Measurements from ENCODE around the gene RBKS.

Gene RBKS

GRCh38 chr2:27838502-27838901 lies 51.7 kb downstream of the RBKS start:
- DNase-seq (ENCODE audit: extremely low read depth in 1 of 2, low read depth in 1 of 2): no peak

GRCh38 chr2:27833931-27834330 lies 56.3 kb downstream of the RBKS start:
- DNase-seq (ENCODE audit: extremely low read depth in 1 of 2, low read depth in 1 of 2): no peak

GRCh38 chr2:27832396-27832795 lies 57.8 kb downstream of the RBKS start:
- no peak for DNase-seq (ENCODE audit: extremely low read depth in 1 of 2, low read depth in 1 of 2)

- DNase-seq (ENCODE audit: extremely low read depth in 1 of 2, low read depth in 1 of 2): no peak
These were observed 58.7 kb downstream of the RBKS start for GRCh38 chr2:27831279-27832050.

GRCh38 chr2:27830656-27831055 lies 59.5 kb downstream of the RBKS start:
- DNase-seq (ENCODE audit: extremely low read depth in 1 of 2, low read depth in 1 of 2): no peak

- no peak for DNase-seq (ENCODE audit: extremely low read depth in 1 of 2, low read depth in 1 of 2)
These were observed 60.4 kb downstream of the RBKS start for GRCh38 chr2:27829791-27830190.

GRCh38 chr2:27828305-27828704 lies 61.9 kb downstream of the RBKS start:
- DNase-seq (ENCODE audit: extremely low read depth in 1 of 2, low read depth in 1 of 2): no peak

GRCh38 chr2:27824401-27824800 lies 65.8 kb downstream of the RBKS start:
- no peak for DNase-seq (ENCODE audit: extremely low read depth in 1 of 2, low read depth in 1 of 2)

GRCh38 chr2:27823569-27823968 lies 66.6 kb downstream of the RBKS start:
- no peak for DNase-seq (ENCODE audit: extremely low read depth in 1 of 2, low read depth in 1 of 2)

GRCh38 chr2:27823135-27823534 lies 67.1 kb downstream of the RBKS start:
- DNase-seq (ENCODE audit: extremely low read depth in 1 of 2, low read depth in 1 of 2): no peak

- no peak for DNase-seq (ENCODE audit: extremely low read depth in 1 of 2, low read depth in 1 of 2)
These were observed 68.1 kb downstream of the RBKS start for GRCh38 chr2:27822049-27822448.

GRCh38 chr2:27815860-27816438 lies 74.2 kb downstream of the RBKS start:
- no peak for DNase-seq (ENCODE audit: extremely low read depth in 1 of 2, low read depth in 1 of 2)

GRCh38 chr2:27814758-27815157 lies 75.4 kb downstream of the RBKS start:
- DNase-seq (ENCODE audit: extremely low read depth in 1 of 2, low read depth in 1 of 2): no peak

- DNase-seq (ENCODE audit: extremely low read depth in 1 of 2, low read depth in 1 of 2): no peak
These were observed 78.4 kb downstream of the RBKS start for GRCh38 chr2:27811768-27812167.

GRCh38 chr2:27810455-27810854 lies 79.7 kb downstream of the RBKS start:
- no peak for DNase-seq (ENCODE audit: extremely low read depth in 1 of 2, low read depth in 1 of 2)

- no peak for DNase-seq (ENCODE audit: extremely low read depth in 1 of 2, low read depth in 1 of 2)
These were observed 80.4 kb downstream of the RBKS start for GRCh38 chr2:27809761-27810241.

- no peak for DNase-seq (ENCODE audit: extremely low read depth in 1 of 2, low read depth in 1 of 2)
These were observed 81.2 kb downstream of the RBKS start for GRCh38 chr2:27808984-27809383.

GRCh38 chr2:27808418-27808817 lies 81.8 kb downstream of the RBKS start:
- DNase-seq (ENCODE audit: extremely low read depth in 1 of 2, low read depth in 1 of 2): no peak

GRCh38 chr2:27807476-27807875 lies 82.7 kb downstream of the RBKS start:
- no peak for DNase-seq (ENCODE audit: extremely low read depth in 1 of 2, low read depth in 1 of 2)

- no peak for DNase-seq (ENCODE audit: extremely low read depth in 1 of 2, low read depth in 1 of 2)
These were observed 83.7 kb downstream of the RBKS start for GRCh38 chr2:27806311-27807059.

- DNase-seq (ENCODE audit: extremely low read depth in 1 of 2, low read depth in 1 of 2): no peak
These were observed 85.0 kb downstream of the RBKS start for GRCh38 chr2:27805180-27805579.

GRCh38 chr2:27804146-27804545 lies 86.0 kb downstream of the RBKS start:
- no peak for DNase-seq (ENCODE audit: extremely low read depth in 1 of 2, low read depth in 1 of 2)
